Endothelial cell of umbilical vein (primary cell): ENCODE data around the gene GBF1. TPM values are rescaled to one million over a fixed set of nuclear protein-coding genes. Genes with fewer than 3 reads are reported as not detected.

ENCODE experiments used
- BruUV-seq: library from RNA; stranded (reverse); fragments of 400-500 nt; replicated peaks from 2 replicates; lab custom pipeline; 2021; lab: Mats Ljungman, UMichigan
- CTCF ChIA-PET: fragments of 300-600, 350-600 bp; sonication (Branson Sonifier 250); formaldehyde crosslinking; loops from one replicate; lab custom pipeline; 2021; ENCODE audit warnings: antibody characterized with exemption, inconsistent platforms; lab: Charles Lee
- POLR2A ChIA-PET: fragments of 300-600, 350-600 bp; sonication (Branson Sonifier 250); formaldehyde crosslinking; loops from one replicate; lab custom pipeline; 2021; ENCODE audit warnings: antibody characterized with exemption, inconsistent platforms; lab: Charles Lee
- DNase-seq: peaks from one replicate; pipeline ENCODE4 v3.0.0-alpha.2; 2011; ENCODE audit warnings: low read depth, low spot score
- FAIRE-seq: peaks from 2 replicates; lab custom pipeline; 2011; peaks lifted over from hg19 to GRCh38; lab: Jason Lieb, UNC
- H2AFZ ChIP-seq: 2 replicates; pipeline ENCODE4 v1.6.0; 2012; ENCODE audit warnings: low read depth, low read length, control low read depth, inconsistent platforms
- H3K27ac ChIP-seq: 2 replicates; pipeline ENCODE4 v1.5.1; 2011; ENCODE audit warnings: low read depth, mild to moderate bottlenecking, control low read depth, low read length, moderate library complexity; ENCODE audit not compliant: insufficient read depth
- H3K27me3 ChIP-seq, 2 experiments: 2 replicates each; pipeline versions ENCODE4 v1.6.0 to v1.6.1; 2011; ENCODE audit warnings: low read length in 2 of 2, mixed read lengths in 1 of 2; ENCODE audit not compliant: control insufficient read depth in 2 of 2, insufficient read depth in 2 of 2
- H3K36me3 ChIP-seq, 2 experiments: 2 replicates in 1 of 2; 3 replicates in 1 of 2; pipeline ENCODE4 v1.5.1; 2011; ENCODE audit warnings: low read length in 2 of 2, mild to moderate bottlenecking in 1 of 2, moderate library complexity in 1 of 2; ENCODE audit not compliant: control insufficient read depth in 2 of 2, insufficient read depth in 2 of 2; ENCODE audit errors: extremely low read depth in 1 of 2
- H3K4me1 ChIP-seq: 3 replicates; pipeline ENCODE4 v1.5.1; 2011; ENCODE audit warnings: mild to moderate bottlenecking, low read length; ENCODE audit not compliant: control insufficient read depth, insufficient read depth; ENCODE audit errors: extremely low read depth
- H3K4me2 ChIP-seq: 2 replicates; pipeline ENCODE4 v1.6.1; 2011; ENCODE audit warnings: low read length, control low read depth, mixed read lengths; ENCODE audit not compliant: insufficient read depth
- H3K4me3 ChIP-seq, 3 experiments: fragments of 200-600 bp in 1 of 3; sonication (generic), shearing (Covaris generic) in 1 of 3; replicated peaks in 1 of 3; 2 replicates each; pipeline ENCODE4 v1.5.1; 2011 to 2016; ENCODE audit warnings: control low read depth in 3 of 3, low read length in 3 of 3, mild to moderate bottlenecking in 2 of 3, inconsistent platforms in 1 of 3, low read depth in 1 of 3, moderate library complexity in 1 of 3; ENCODE audit not compliant: insufficient read depth in 1 of 3
- H3K79me2 ChIP-seq: 2 replicates; pipeline ENCODE4 v1.6.0; 2012; ENCODE audit warnings: low read length, inconsistent platforms; ENCODE audit not compliant: control insufficient read depth, insufficient read depth
- H3K9ac ChIP-seq: replicated peaks from 2 replicates; pipeline ENCODE3; 2011; ENCODE audit warnings: low read length, control low read depth; ENCODE audit not compliant: insufficient read depth; ENCODE audit errors: extremely low read depth
- H3K9me1 ChIP-seq: replicated peaks from 3 replicates; pipeline ENCODE4 v1.6.0; 2011; ENCODE audit warnings: mild to moderate bottlenecking, low read length; ENCODE audit not compliant: control insufficient read depth, insufficient read depth; ENCODE audit errors: extremely low read depth
- H3K9me3 ChIP-seq: replicated peaks from 2 replicates; pipeline ENCODE4 v1.5.1; 2012; ENCODE audit warnings: low read length, inconsistent platforms; ENCODE audit not compliant: control insufficient read depth, insufficient read depth
- H4K20me1 ChIP-seq: replicated peaks from 2 replicates; pipeline ENCODE3; 2011; ENCODE audit warnings: mild to moderate bottlenecking, low read length; ENCODE audit not compliant: control insufficient read depth, insufficient read depth; ENCODE audit errors: extremely low read depth
- EZH2 ChIP-seq: IDR thresholded peaks from 2 replicates; pipeline ENCODE4 v1.6.1; 2012; ENCODE audit warnings: borderline replicate concordance, low read depth, mild to moderate bottlenecking, moderate library complexity, low read length, inconsistent platforms; ENCODE audit not compliant: severe bottlenecking
- FOS ChIP-seq: IDR thresholded peaks from 2 replicates; pipeline ENCODE4 v1.6.1; 2011; ENCODE audit warnings: mild to moderate bottlenecking, low read length, moderate library complexity, borderline replicate concordance; ENCODE audit not compliant: insufficient read depth
- GATA2 ChIP-seq: IDR thresholded peaks from 2 replicates; pipeline ENCODE4 v1.7.0; 2011; ENCODE audit warnings: low read depth, mild to moderate bottlenecking, moderate library complexity, mixed read lengths, low read length; ENCODE audit not compliant: insufficient read length, insufficient read depth
- JUN ChIP-seq: IDR thresholded peaks from 2 replicates; pipeline ENCODE4 v1.6.1; 2011; ENCODE audit warnings: borderline replicate concordance, low read depth; ENCODE audit not compliant: insufficient read length, insufficient read depth
- dilution Hi-C: fragments of 300-500 bp; cut with MboI; formaldehyde crosslinking; loops from one replicate; pipeline ENCODE4 v1.15.0; 2019; ENCODE audit warnings: low sequenced_read_pairs; ENCODE audit not compliant: extremely low pct_ligation_motif_present
- intact Hi-C: fragments of 100-400 bp; cut with micrococcal nuclease; formaldehyde crosslinking; loops from one replicate; pipeline ENCODE4 v1.10.0; 2022
- polyA plus RNA-seq, 4 experiments: library from polyadenylated mRNA; depleted of rRNA in 3 of 4; stranded (reverse) in 3 of 4; unstranded in 1 of 4; fragments of >200 nt; gene quantifications; 2 replicates each; pipeline versions ENCODE4 v1.2.1 to v1.2.3, GENCODE V29; 2011 to 2012; ENCODE audit warnings: missing spikeins in 1 of 4
- total RNA-seq: library from RNA; stranded (reverse); gene quantifications from 2 replicates; pipeline ENCODE4 v1.2.3, GENCODE V29; 2021
- TF ChIP-seq, protein P1 (sequence below), 2 donors: IDR thresholded peaks; 1 replicate in 1 of 2; 2 replicates in 1 of 2; pipeline ENCODE4 v1.5.1; 2011; ENCODE audit warnings: low read length in 2 of 2, mild to moderate bottlenecking in 2 of 2, moderate library complexity in 2 of 2, control low read depth in 1 of 2, inconsistent platforms in 1 of 2, low read depth in 1 of 2; ENCODE audit not compliant: insufficient read depth in 1 of 2; ENCODE audit errors: extremely low read depth in 1 of 2

The GBF1 gene
- total and polyA plus RNA-seq, 2 donors (not counting 3 experiments of a cell fraction or from before 2014, with no cell fraction given): 26.0 to 49.7 TPM

GRCh38 chr10:102342958-102343357, 97.6 kb downstream of the GBF1 start:
- ChIA-PET POLR2A (no interaction called here), CTCF (interaction anchor here (1.2 to 19.8 kb wide), 4 partner anchors 8 to 110 kb away, joined by 5 to 1402 read pairs (median 17); partner anchors contain the start of genes ELOVL3 and PITX3)
- FAIRE-seq (peak; percentile 82), DNase-seq (peak; percentile 77)
- peaks cover 2% of the 10 kb centered on the region for H3K79me2 ChIP-seq
- no TSS peak for BruUV-seq
- H3K4me3 ChIP-seq: no peak overlapping the region
- H3K36me3 ChIP-seq: no peaks in the 10 kb centered on the region
- H2AFZ ChIP-seq: no peak overlapping the region
- intact Hi-C loops: loop anchor here (5.0 kb wide), 1 partner anchor 96 kb away; the partner anchor contains the start of gene GBF1
- dilution Hi-C loops: no loop called here
- TF ChIP-seq, protein P1, sequence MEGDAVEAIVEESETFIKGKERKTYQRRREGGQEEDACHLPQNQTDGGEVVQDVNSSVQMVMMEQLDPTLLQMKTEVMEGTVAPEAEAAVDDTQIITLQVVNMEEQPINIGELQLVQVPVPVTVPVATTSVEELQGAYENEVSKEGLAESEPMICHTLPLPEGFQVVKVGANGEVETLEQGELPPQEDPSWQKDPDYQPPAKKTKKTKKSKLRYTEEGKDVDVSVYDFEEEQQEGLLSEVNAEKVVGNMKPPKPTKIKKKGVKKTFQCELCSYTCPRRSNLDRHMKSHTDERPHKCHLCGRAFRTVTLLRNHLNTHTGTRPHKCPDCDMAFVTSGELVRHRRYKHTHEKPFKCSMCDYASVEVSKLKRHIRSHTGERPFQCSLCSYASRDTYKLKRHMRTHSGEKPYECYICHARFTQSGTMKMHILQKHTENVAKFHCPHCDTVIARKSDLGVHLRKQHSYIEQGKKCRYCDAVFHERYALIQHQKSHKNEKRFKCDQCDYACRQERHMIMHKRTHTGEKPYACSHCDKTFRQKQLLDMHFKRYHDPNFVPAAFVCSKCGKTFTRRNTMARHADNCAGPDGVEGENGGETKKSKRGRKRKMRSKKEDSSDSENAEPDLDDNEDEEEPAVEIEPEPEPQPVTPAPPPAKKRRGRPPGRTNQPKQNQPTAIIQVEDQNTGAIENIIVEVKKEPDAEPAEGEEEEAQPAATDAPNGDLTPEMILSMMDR (IDR thresholded peaks at IDR 0.05; ENCODE audit: extremely low read depth in 1 of 2, insufficient read depth in 1 of 2, low read depth in 1 of 2, low read length in 2 of 2): no peak
- peak; percentile 27 for TF ChIP-seq JUN
- TF ChIP-seq EZH2: no peak
- TF ChIP-seq FOS: peak; percentile 59
- TF ChIP-seq GATA2: peak; percentile 74
- H3K4me1 ChIP-seq: peaks cover 29% of the 10 kb centered on the region
- H3K9me3 ChIP-seq: no peaks in the 10 kb centered on the region
- peak overlapping the region; percentile 67 for H3K27ac ChIP-seq
- H3K9ac ChIP-seq: peak overlapping the region; percentile 26
- no peaks in the 10 kb centered on the region for H3K9me1 ChIP-seq
- H4K20me1 ChIP-seq: peaks cover 4% of the 10 kb centered on the region
- no peaks in the 10 kb centered on the region for H3K27me3 ChIP-seq
- peak overlapping the region; percentile 0 for H3K4me2 ChIP-seq
